Bone marrow (tissue), 2 donors: ENCODE data around the gene CYYR1.
A peak's percentile ranks its signal among the peaks of the same experiment; 100 is the strongest.
"Not testable (repeated sequence)": the region's sequence is repeated elsewhere in the genome, so short reads cannot be mapped to it uniquely, and the experiment has no call there.

Experiments used
- DNase-seq, 2 donors: peaks; one replicate each; lab custom pipeline; 2025; lab: John Stamatoyannopoulos, UW

Gene CYYR1

GRCh38 chr21:26489781-26490180 lies 83.3 kb downstream of the CYYR1 start:
- DNase-seq, result no peak

GRCh38 chr21:26487981-26488480 lies 85.1 kb downstream of the CYYR1 start:
- no peak for DNase-seq

GRCh38 chr21:26473471-26473870 lies 99.6 kb downstream of the CYYR1 start:
- no peak for DNase-seq

GRCh38 chr21:26471099-26471471 lies 102.0 kb downstream of the CYYR1 start:
- no peak for DNase-seq

GRCh38 chr21:26470351-26471098 lies 102.6 kb downstream of the CYYR1 start:
- no peak for DNase-seq

GRCh38 chr21:26469789-26470188 lies 103.3 kb downstream of the CYYR1 start:
- no peak for DNase-seq

GRCh38 chr21:26465916-26466315 lies 107.2 kb downstream of the CYYR1 start:
- no peak for DNase-seq

- no peak for DNase-seq
Observed at GRCh38 chr21:26461500-26461899, 111.6 kb downstream of the CYYR1 start.

- no peak for DNase-seq
Observed at GRCh38 chr21:26460621-26461020, 112.5 kb downstream of the CYYR1 start.

- not testable (repeated sequence) for DNase-seq
Observed at GRCh38 chr21:26458854-26459253, 114.2 kb downstream of the CYYR1 start.

GRCh38 chr21:26457817-26458216 lies 115.3 kb downstream of the CYYR1 start:
- no peak for DNase-seq

GRCh38 chr21:26453267-26453666 lies 119.8 kb downstream of the CYYR1 start:
- DNase-seq, result no peak

GRCh38 chr21:26451081-26451740 lies 121.9 kb downstream of the CYYR1 start:
- DNase-seq, result no peak

- no peak for DNase-seq
Observed at GRCh38 chr21:26449161-26449560, 123.9 kb downstream of the CYYR1 start.

GRCh38 chr21:26448751-26449150 lies 124.3 kb downstream of the CYYR1 start:
- no peak for DNase-seq

GRCh38 chr21:26447932-26448475 lies 125.1 kb downstream of the CYYR1 start:
- no peak for DNase-seq

GRCh38 chr21:26445440-26445839 lies 127.6 kb downstream of the CYYR1 start:
- DNase-seq, result no peak

GRCh38 chr21:26444646-26445045 lies 128.4 kb downstream of the CYYR1 start:
- no peak for DNase-seq

- no peak for DNase-seq
Observed at GRCh38 chr21:26443867-26444266, 129.2 kb downstream of the CYYR1 start.

GRCh38 chr21:26443291-26443690 lies 129.8 kb downstream of the CYYR1 start:
- DNase-seq, result no peak

- no peak for DNase-seq
Observed at GRCh38 chr21:26441149-26441548, 131.9 kb downstream of the CYYR1 start.

- no peak for DNase-seq
Observed at GRCh38 chr21:26438976-26439375, 134.1 kb downstream of the CYYR1 start.

- DNase-seq, result peak in 1 of 2 donors; percentile 0
Observed at GRCh38 chr21:26437326-26438009, 135.6 kb downstream of the CYYR1 start.
